Activated CD4-positive, CD25-positive, alpha-beta regulatory T cell treated with anti-CD3 and anti-CD28 coated beads, Interleukin-2, amount 50 U/mL, for 72 hours (primary cell): ENCODE results near the gene NINJ1.
"Not testable (repeated sequence)": the region's sequence is repeated elsewhere in the genome, so short reads cannot be mapped to it uniquely, and the experiment has no call there.

Experiments
- DNase-seq: peaks from one replicate; pipeline ENCODE4 v3.0.0; 2021

NINJ1 gene

GRCh38 chr9:93118863-93119702 lies 15.0 kb downstream of the NINJ1 start:
- DNase-seq, result no peak

- no peak for DNase-seq
These were observed 15.9 kb downstream of the NINJ1 start for GRCh38 chr9:93117924-93118862.

- not testable (repeated sequence) for DNase-seq
These were observed 16.5 kb downstream of the NINJ1 start for GRCh38 chr9:93117521-93117920.

- no peak for DNase-seq
These were observed 17.7 kb downstream of the NINJ1 start for GRCh38 chr9:93116072-93116961.

- no peak for DNase-seq
These were observed 18.5 kb downstream of the NINJ1 start for GRCh38 chr9:93115486-93116071.

- DNase-seq, result no peak
These were observed 19.1 kb downstream of the NINJ1 start for GRCh38 chr9:93114984-93115335.

GRCh38 chr9:93114169-93114983 lies 19.7 kb downstream of the NINJ1 start:
- DNase-seq, result no peak

GRCh38 chr9:93112864-93113389 lies 21.1 kb downstream of the NINJ1 start:
- no peak for DNase-seq

- no peak for DNase-seq
These were observed 21.8 kb downstream of the NINJ1 start for GRCh38 chr9:93112116-93112863.

- no peak for DNase-seq
These were observed 22.5 kb downstream of the NINJ1 start for GRCh38 chr9:93111371-93112115.

GRCh38 chr9:93111001-93111370 lies 23.1 kb downstream of the NINJ1 start:
- DNase-seq, result no peak

- no peak for DNase-seq
These were observed 23.7 kb downstream of the NINJ1 start for GRCh38 chr9:93110311-93110855.

GRCh38 chr9:93108291-93109041 lies 25.6 kb downstream of the NINJ1 start:
- DNase-seq, result no peak

- DNase-seq, result no peak
These were observed 26.3 kb downstream of the NINJ1 start for GRCh38 chr9:93107825-93108161.

- no peak for DNase-seq
These were observed 26.8 kb downstream of the NINJ1 start for GRCh38 chr9:93107151-93107824.

- no peak for DNase-seq
These were observed 28.4 kb downstream of the NINJ1 start for GRCh38 chr9:93105620-93106019.

GRCh38 chr9:93101086-93101485 lies 33.0 kb downstream of the NINJ1 start:
- not testable (repeated sequence) for DNase-seq

- no peak for DNase-seq
These were observed 33.8 kb downstream of the NINJ1 start for GRCh38 chr9:93100276-93100636.
